B cell (primary cell): ENCODE results near the gene TXNDC5. TPM values are rescaled to one million over a fixed set of nuclear protein-coding genes. Genes with fewer than 3 reads are reported as not detected.

Source experiments
- ATAC-seq: fragments of 200-7000 bp; cut with Tn5 transposase; one replicate; pipeline ENCODE4 v1.10.0; 2021; ENCODE audit warnings: low read depth, mild to moderate bottlenecking, moderate number of reproducible peaks, moderate library complexity
- CTCF ChIA-PET: fragments of 350-600 bp; sonication (Branson Sonifier 250); formaldehyde crosslinking; loops from one replicate; lab custom pipeline; 2021; ENCODE audit warnings: antibody characterized with exemption, inconsistent platforms; lab: Charles Lee
- POLR2A ChIA-PET: fragments of 350-600 bp; sonication (Branson Sonifier 250); formaldehyde crosslinking; loops from one replicate; lab custom pipeline; 2021; ENCODE audit warnings: antibody characterized with exemption; lab: Charles Lee
- DNase-seq: peaks from one replicate; pipeline ENCODE4 v3.0.0; 2013
- H2AFZ ChIP-seq: 2 replicates; pipeline ENCODE4 v1.6.1; 2012; ENCODE audit warnings: mild to moderate bottlenecking, low read depth, low read length; ENCODE audit not compliant: insufficient read depth, poor library complexity, severe bottlenecking
- H3K27ac ChIP-seq, 2 donors: 1 replicate in 1 of 2; 2 replicates in 1 of 2; pipeline ENCODE4 v1.5.1; 2012 to 2013; ENCODE audit warnings: low read length in 2 of 2, mild to moderate bottlenecking in 2 of 2, moderate library complexity in 1 of 2
- H3K27me3 ChIP-seq, 4 experiments: fragments of 200-600 bp in 1 of 4; sonication (generic) in 1 of 4; replicated peaks in 1 of 4; 1 replicate in 2 of 4; 2 replicates in 2 of 4; pipeline versions ENCODE4 v1.6.1 to v1.7.0; 2013 to 2016; ENCODE audit warnings: low read length in 3 of 4, mild to moderate bottlenecking in 2 of 4, mixed read lengths in 1 of 4, moderate library complexity in 1 of 4; ENCODE audit not compliant: insufficient read depth in 4 of 4, control insufficient read depth in 3 of 4; ENCODE audit errors: control extremely low read depth in 1 of 4
- H3K36me3 ChIP-seq, 2 experiments: replicated peaks in 1 of 2; 1 replicate in 1 of 2; 2 replicates in 1 of 2; pipeline versions ENCODE4 v1.6.1 to v1.7.1; 2013; ENCODE audit warnings: low read length in 1 of 2; ENCODE audit not compliant: insufficient read depth in 2 of 2, control insufficient read depth in 1 of 2; ENCODE audit errors: control extremely low read depth in 1 of 2, extremely low read depth in 1 of 2
- H3K4me1 ChIP-seq, 2 donors: fragments of 200-600 bp in 1 of 2; sonication (generic) in 1 of 2; 1 replicate in 1 of 2; 2 replicates in 1 of 2; pipeline versions ENCODE4 v1.5.1 to v1.6.1; 2013 to 2017; ENCODE audit warnings: low read length in 2 of 2; ENCODE audit not compliant: control insufficient read depth in 2 of 2, insufficient read depth in 2 of 2
- H3K4me2 ChIP-seq: replicated peaks from 2 replicates; pipeline ENCODE3; 2012; ENCODE audit warnings: mild to moderate bottlenecking, low read depth, low read length; ENCODE audit not compliant: poor library complexity, severe bottlenecking
- H3K4me3 ChIP-seq, 5 experiments: fragments of 200-600 bp in 1 of 5; sonication (generic) in 1 of 5; 1 replicate in 3 of 5; 2 replicates in 2 of 5; pipeline versions ENCODE4 v1.5.1 to v1.7.0; 2011 to 2016; ENCODE audit warnings: low read length in 4 of 5, mild to moderate bottlenecking in 4 of 5, low read depth in 2 of 5, control low read depth in 1 of 5, moderate library complexity in 1 of 5; ENCODE audit not compliant: insufficient read depth in 1 of 5; ENCODE audit errors: control extremely low read depth in 1 of 5, extremely low read depth in 1 of 5
- H3K79me2 ChIP-seq: fragments of 200-600 bp; sonication (generic); one replicate; pipeline ENCODE4 v1.6.0; 2016; ENCODE audit warnings: low read length; ENCODE audit not compliant: control insufficient read depth, insufficient read depth
- H3K9ac ChIP-seq: fragments of 200-600 bp; sonication (generic); 2 replicates; pipeline ENCODE4 v1.6.1; 2017; ENCODE audit warnings: mild to moderate bottlenecking, low read length, moderate library complexity
- H3K9me3 ChIP-seq, 3 donors: one replicate each; pipeline versions ENCODE4 v1.6.1 to v1.7.1; 2013; ENCODE audit warnings: low read length in 2 of 3; ENCODE audit not compliant: control insufficient read depth in 2 of 3, insufficient read depth in 1 of 3; ENCODE audit errors: control extremely low read depth in 1 of 3
- H4K20me1 ChIP-seq: 2 replicates; pipeline ENCODE4 v1.6.0; 2012; ENCODE audit warnings: mild to moderate bottlenecking, low read length; ENCODE audit not compliant: insufficient read depth, control insufficient read depth, poor library complexity, severe bottlenecking
- H3K27ac Mint-ChIP-seq: one replicate; pipeline ENCODE4 v1.8.0; 2021; ENCODE audit warnings: mixed read lengths
- H3K27me3 Mint-ChIP-seq: one replicate; pipeline ENCODE4 v1.8.0; 2021; ENCODE audit warnings: mixed read lengths
- H3K4me1 Mint-ChIP-seq: one replicate; pipeline ENCODE4 v1.8.0; 2021; ENCODE audit warnings: mixed read lengths
- H3K4me3 Mint-ChIP-seq: one replicate; pipeline ENCODE4 v1.8.0; 2021; ENCODE audit warnings: mixed read lengths
- H3K9me3 Mint-ChIP-seq: one replicate; pipeline ENCODE4 v1.8.0; 2022; ENCODE audit warnings: mixed read lengths; ENCODE audit not compliant: insufficient read depth
- EZH2 ChIP-seq: IDR thresholded peaks from 2 replicates; pipeline ENCODE4 v1.6.1; 2012; ENCODE audit warnings: borderline replicate concordance, low read depth, mild to moderate bottlenecking, moderate library complexity, low read length; ENCODE audit not compliant: insufficient read depth, poor library complexity, severe bottlenecking
- WGBS: methylation state at CpG from one replicate; pipeline ENCODE4 v1.1.5; 2013; ENCODE audit warnings: missing lambda C conversion rate; ENCODE audit not compliant: insufficient coverage; 5-methylcytosine and 5-hydroxymethylcytosine counted together
- intact Hi-C: fragments of 100-400 bp; cut with micrococcal nuclease; formaldehyde crosslinking; loops from one replicate; pipeline ENCODE4 v1.10.0; 2022
- polyA plus RNA-seq: library from polyadenylated mRNA; depleted of rRNA; stranded (reverse); fragments of >200 nt; gene quantifications from 2 replicates; pipeline ENCODE4 v1.2.3, GENCODE V29; 2012
- total RNA-seq, 2 donors: library from RNA; stranded (reverse); fragments of 120-200 nt in 1 of 2; gene quantifications; 1 replicate in 1 of 2; 2 replicates in 1 of 2; pipeline versions ENCODE4 v1.2.3 to v1.2.4, GENCODE V29; 2013 to 2022
- TF ChIP-seq, protein P1 (sequence below): fragments of 200-600 bp; IDR thresholded peaks from one replicate; pipeline ENCODE4 v1.8.0; 2022; ENCODE audit warnings: antibody characterized with exemption, mild to moderate bottlenecking

TXNDC5 gene
- total and polyA plus RNA-seq, 2 donors (not counting 1 experiment from before 2014, with no cell fraction given): 62.6 to 91.9 TPM

DNA sequence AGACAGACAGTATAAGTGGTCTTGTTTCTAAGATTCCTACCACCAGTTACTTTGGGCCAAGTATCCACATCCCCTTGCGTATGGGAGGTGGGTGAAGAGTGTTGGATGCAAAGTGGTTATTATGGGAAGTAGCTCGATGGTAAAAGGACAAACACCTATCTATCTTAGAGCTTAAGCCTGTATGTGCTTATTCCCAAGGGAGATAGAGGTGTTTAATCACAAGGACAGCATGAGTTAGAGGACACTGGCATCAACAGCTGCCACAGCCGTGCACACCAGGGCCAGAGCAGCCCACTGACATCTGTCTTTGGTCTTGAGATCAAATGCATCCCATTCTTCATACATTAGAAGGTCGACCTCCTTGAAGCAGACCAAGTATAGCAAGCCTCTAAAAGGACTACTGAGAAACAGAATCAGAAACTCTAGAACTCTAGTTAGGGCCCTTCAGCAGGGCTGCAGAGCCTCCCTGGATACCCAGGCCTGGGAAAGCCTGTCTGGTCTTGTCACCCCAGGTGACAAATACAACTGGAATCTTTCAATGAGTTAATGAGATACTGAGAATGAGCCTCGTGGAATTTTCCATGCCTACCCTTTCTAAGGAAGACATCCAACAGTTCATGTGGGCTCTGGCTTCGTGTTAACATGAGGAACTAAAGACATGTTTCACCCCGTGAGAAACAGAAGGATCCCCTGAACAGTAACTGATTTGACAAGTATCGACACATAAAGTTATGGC lies 28.7 kb downstream of the TXNDC5 start:
- intact Hi-C loops: no loop called here
- Histone ChIP-seq H3K4me1 (no peaks in the 10 kb centered on the region), H3K4me3 (no peak overlapping the region), H3K79me2 (no peaks in the 10 kb centered on the region), H4K20me1 (peaks cover 3% of the 10 kb centered on the region), H3K9ac (no peak overlapping the region), H3K27me3 (no peaks in the 10 kb centered on the region), H3K4me2 (no peak overlapping the region), H3K27ac (no peak overlapping the region), H2AFZ (no peak overlapping the region), H3K36me3 (peaks cover 2 to 73% of the 10 kb centered on the region in 2 experiments), H3K9me3 (no peaks in the 10 kb centered on the region)
- H3K4me1 Mint-ChIP-seq: no peaks in the 10 kb centered on the region
- H3K27ac Mint-ChIP-seq: no peak overlapping the region
- no peaks in the 10 kb centered on the region for H3K9me3 Mint-ChIP-seq
- no peak overlapping the region for H3K4me3 Mint-ChIP-seq
- TF ChIP-seq, protein P1, sequence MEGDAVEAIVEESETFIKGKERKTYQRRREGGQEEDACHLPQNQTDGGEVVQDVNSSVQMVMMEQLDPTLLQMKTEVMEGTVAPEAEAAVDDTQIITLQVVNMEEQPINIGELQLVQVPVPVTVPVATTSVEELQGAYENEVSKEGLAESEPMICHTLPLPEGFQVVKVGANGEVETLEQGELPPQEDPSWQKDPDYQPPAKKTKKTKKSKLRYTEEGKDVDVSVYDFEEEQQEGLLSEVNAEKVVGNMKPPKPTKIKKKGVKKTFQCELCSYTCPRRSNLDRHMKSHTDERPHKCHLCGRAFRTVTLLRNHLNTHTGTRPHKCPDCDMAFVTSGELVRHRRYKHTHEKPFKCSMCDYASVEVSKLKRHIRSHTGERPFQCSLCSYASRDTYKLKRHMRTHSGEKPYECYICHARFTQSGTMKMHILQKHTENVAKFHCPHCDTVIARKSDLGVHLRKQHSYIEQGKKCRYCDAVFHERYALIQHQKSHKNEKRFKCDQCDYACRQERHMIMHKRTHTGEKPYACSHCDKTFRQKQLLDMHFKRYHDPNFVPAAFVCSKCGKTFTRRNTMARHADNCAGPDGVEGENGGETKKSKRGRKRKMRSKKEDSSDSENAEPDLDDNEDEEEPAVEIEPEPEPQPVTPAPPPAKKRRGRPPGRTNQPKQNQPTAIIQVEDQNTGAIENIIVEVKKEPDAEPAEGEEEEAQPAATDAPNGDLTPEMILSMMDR: no peak
- no peak for TF ChIP-seq EZH2
- DNase-seq (no peak), ATAC-seq (no peak)
- 98% methylated on average over 6 of the region's 8 CpGs for WGBS
- CTCF ChIA-PET: no interaction called here
- no peaks in the 10 kb centered on the region for H3K27me3 Mint-ChIP-seq
- POLR2A ChIA-PET: interaction anchor here (0.6 kb wide), 1 partner anchor 25 kb away, joined by 3 read pairs; no protein-coding TSS in a partner anchor

DNA sequence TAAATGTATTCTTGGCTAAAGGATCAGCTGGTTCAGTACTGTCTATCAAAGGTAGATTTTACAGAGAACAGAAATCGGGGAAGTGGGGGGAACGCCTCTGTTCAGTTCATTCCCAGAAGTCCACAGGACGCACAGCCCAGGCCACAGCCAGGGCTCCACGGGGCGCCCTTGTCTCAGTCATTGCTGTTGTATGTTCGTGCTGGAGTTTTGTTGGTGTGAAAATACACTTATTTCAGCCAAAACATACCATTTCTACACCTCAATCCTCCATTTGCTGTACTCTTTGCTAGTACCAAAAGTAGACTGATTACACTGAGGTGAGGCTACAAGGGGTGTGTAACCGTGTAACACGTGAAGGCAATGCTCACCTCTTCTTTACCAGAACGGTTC lies 29.9 kb downstream of the TXNDC5 start:
- H3K27me3 Mint-ChIP-seq: no peaks in the 10 kb centered on the region
- Histone ChIP-seq H3K4me1 (no peaks in the 10 kb centered on the region), H3K27ac (no peak overlapping the region), H3K9me3 (no peaks in the 10 kb centered on the region), H2AFZ (no peak overlapping the region), H3K4me3 (no peak overlapping the region), H3K9ac (no peak overlapping the region), H4K20me1 (no peaks in the 10 kb centered on the region), H3K4me2 (no peak overlapping the region), H3K36me3 (peaks cover 2 to 61% of the 10 kb centered on the region in 2 experiments), H3K79me2 (no peaks in the 10 kb centered on the region), H3K27me3 (no peaks in the 10 kb centered on the region)
- no peak for ATAC-seq
- no peaks in the 10 kb centered on the region for H3K9me3 Mint-ChIP-seq
- no peaks in the 10 kb centered on the region for H3K4me1 Mint-ChIP-seq
- TF ChIP-seq, protein P1: no peak
- TF ChIP-seq EZH2: no peak
- H3K27ac Mint-ChIP-seq: no peak overlapping the region
- no peak for DNase-seq
- WGBS: 100% methylated on average over 3 of the region's 9 CpGs
- CTCF ChIA-PET: no interaction called here
- H3K4me3 Mint-ChIP-seq: no peak overlapping the region
- POLR2A ChIA-PET: no interaction called here
- intact Hi-C loops: no loop called here
